Measurements from ENCODE around the gene NOM1. TPM values are rescaled to one million over a fixed set of nuclear protein-coding genes. Genes with fewer than 3 reads are reported as not detected.

Gene NOM1
- total RNA-seq = 13.5 and 23.0 TPM in 2 replicates

GRCh38 chr7:156949541-156950380, at the start of gene NOM1:
Gene NOM1 (plus strand): TSS chr7:156949712. CDS start chr7:156949738, 26 bp downstream.

GRCh38 chr7:157010588-157011332, 61.2 kb downstream of the NOM1 start, which contains the start of gene MNX1:
Gene MNX1 (minus strand): TSS chr7:157010663. CDS start chr7:157010350, 313 bp downstream.

Other genes starting within 250 kb of the NOM1 start
- 47.0 and 59.5 TPM in 2 replicates for gene LMBR1, start 56.5 kb upstream of the NOM1 start, total RNA-seq
- 0.24 TPM in 1 of 2 replicates, not detected in the other for gene MNX1, start 61.0 kb downstream of the NOM1 start, total RNA-seq
- 118 and 121 TPM in 2 replicates for gene UBE3C, start 189.2 kb downstream of the NOM1 start, total RNA-seq

All from tracheal epithelial cell (primary cell).